Astrocyte (in vitro differentiated cells and primary cell): Measurements from ENCODE around the gene MAGI1.

Experiments
- EZH2 ChIP-seq: IDR thresholded peaks from 2 replicates; pipeline ENCODE4 v1.6.1; 2012; ENCODE audit warnings: mild to moderate bottlenecking, low read length, inconsistent platforms; ENCODE audit not compliant: insufficient read depth
- TF ChIP-seq, protein P1 (sequence below): IDR thresholded peaks from 2 replicates; pipeline ENCODE4 v1.5.1; 2011; ENCODE audit warnings: low read depth, mild to moderate bottlenecking, inconsistent platforms, low read length, moderate library complexity; ENCODE audit not compliant: insufficient read depth

DNA sequence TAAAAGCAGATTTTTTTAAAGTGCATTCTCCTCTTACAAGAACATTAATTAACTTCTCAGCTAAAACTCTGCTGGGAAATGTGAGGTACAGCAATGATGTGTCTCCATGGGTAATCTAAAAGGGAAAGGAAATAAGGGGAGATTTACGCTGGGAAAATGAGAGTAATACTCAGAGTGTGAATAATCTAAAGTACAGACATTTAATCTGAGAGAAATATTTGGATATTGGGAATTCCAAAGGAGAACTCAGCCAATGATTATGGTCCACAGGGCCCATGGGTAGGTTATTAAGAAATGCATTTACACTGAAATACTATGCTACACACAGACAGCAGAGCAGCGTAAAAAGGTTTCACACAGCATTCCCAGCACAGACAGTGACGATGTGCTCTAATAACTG, 229.9 kb downstream of the MAGI1 start:
- TF ChIP-seq, protein P1, sequence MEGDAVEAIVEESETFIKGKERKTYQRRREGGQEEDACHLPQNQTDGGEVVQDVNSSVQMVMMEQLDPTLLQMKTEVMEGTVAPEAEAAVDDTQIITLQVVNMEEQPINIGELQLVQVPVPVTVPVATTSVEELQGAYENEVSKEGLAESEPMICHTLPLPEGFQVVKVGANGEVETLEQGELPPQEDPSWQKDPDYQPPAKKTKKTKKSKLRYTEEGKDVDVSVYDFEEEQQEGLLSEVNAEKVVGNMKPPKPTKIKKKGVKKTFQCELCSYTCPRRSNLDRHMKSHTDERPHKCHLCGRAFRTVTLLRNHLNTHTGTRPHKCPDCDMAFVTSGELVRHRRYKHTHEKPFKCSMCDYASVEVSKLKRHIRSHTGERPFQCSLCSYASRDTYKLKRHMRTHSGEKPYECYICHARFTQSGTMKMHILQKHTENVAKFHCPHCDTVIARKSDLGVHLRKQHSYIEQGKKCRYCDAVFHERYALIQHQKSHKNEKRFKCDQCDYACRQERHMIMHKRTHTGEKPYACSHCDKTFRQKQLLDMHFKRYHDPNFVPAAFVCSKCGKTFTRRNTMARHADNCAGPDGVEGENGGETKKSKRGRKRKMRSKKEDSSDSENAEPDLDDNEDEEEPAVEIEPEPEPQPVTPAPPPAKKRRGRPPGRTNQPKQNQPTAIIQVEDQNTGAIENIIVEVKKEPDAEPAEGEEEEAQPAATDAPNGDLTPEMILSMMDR = no peak
- TF ChIP-seq EZH2 = no peak
